ENCODE results near the gene ECI1. TPM values are rescaled to one million over a fixed set of nuclear protein-coding genes. Genes with fewer than 3 reads are reported as not detected.

ECI1 gene
- total and polyA plus RNA-seq, 2 of the 13 experiments (the other 11 are each of a cell fraction or from before 2014, with no cell fraction given) = 82.0 to 102 TPM

DNA sequence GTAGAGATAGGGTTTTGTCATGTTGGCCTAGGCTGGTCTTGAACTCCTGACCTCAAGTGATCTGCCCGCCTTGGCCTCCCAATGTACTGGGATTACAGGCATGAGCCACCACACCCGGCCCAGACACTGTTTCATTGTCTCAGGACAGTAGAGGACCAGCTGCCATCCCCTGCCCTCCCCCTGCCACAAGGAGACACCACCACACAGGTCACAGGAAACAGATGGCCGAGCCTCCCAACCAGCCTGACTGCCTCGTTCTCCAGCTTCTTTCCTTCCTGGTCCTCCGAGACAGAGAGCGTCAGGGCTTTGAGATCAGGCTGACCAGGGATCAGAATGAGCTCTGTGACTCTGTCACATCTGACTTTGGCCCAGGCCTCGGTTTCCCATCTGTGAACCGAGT lies 37.3 kb upstream of the ECI1 start:
- H3K27ac ChIP-seq (ENCODE audit: extremely low read length, insufficient read depth, low read length) = no peak overlapping the region
- in situ Hi-C loops (cut with HindIII; ENCODE audit: extremely low pct_ligation_motif_present, low pct_unique_long_range_greater_than_20kb) (no loop called here), intact Hi-C loops (cut with micrococcal nuclease; ENCODE audit: unreplicated experiment) (no loop called here)
- H3K79me2 ChIP-seq (ENCODE audit: insufficient read depth, low read length) = no peaks in the 10 kb centered on the region
- ATAC-seq (no peak), FAIRE-seq (no peak), DNase-seq (ENCODE audit: low spot score) (no peak)
- 21% methylated on average over 2 of the region's 8 CpGs for WGBS (ENCODE audit: low lambda C conversion rate)
- no peaks in the 10 kb centered on the region for H3K9me3 ChIP-seq (ENCODE audit: low read length)
- H4K20me1 ChIP-seq (ENCODE audit: insufficient read depth, low read length) = no peaks in the 10 kb centered on the region
- no peak overlapping the region for H2AFZ ChIP-seq (ENCODE audit: low read length)
- no peak overlapping the region for H3K4me2 ChIP-seq (ENCODE audit: low read depth, low read length)
- no peak overlapping the region for H3K9ac ChIP-seq (ENCODE audit: insufficient read depth, low read depth, low read length)
- no peak overlapping the region for H3K4me3 ChIP-seq (replicated peaks in 1 of 3; ENCODE audit: insufficient read depth in 1 of 3, low read depth in 2 of 3, low read length in 3 of 3)
- ChIA-PET CTCF (ENCODE audit: low intra/inter-chr PET ratio, low total read pairs) (no interaction called here), POLR2A (no interaction called here)
- no peaks in the 10 kb centered on the region for H3K4me1 ChIP-seq (ENCODE audit: insufficient read depth, low read length)
- H3K36me3 ChIP-seq (replicated peaks in 1 of 2; ENCODE audit: control insufficient read depth in 1 of 2, insufficient read depth in 2 of 2, low read length in 2 of 2) = no peaks in the 10 kb centered on the region
- peaks cover 20 to 61% of the 10 kb centered on the region in 2 experiments; a peak in 4 of 5 replicates for H3K27me3 ChIP-seq (ENCODE audit: control insufficient read depth in 1 of 2, insufficient read depth in 2 of 2, low read length in 2 of 2)
- BruUV-seq (replicated peaks) = no TSS peak
- TF ChIP-seq, protein P1, sequence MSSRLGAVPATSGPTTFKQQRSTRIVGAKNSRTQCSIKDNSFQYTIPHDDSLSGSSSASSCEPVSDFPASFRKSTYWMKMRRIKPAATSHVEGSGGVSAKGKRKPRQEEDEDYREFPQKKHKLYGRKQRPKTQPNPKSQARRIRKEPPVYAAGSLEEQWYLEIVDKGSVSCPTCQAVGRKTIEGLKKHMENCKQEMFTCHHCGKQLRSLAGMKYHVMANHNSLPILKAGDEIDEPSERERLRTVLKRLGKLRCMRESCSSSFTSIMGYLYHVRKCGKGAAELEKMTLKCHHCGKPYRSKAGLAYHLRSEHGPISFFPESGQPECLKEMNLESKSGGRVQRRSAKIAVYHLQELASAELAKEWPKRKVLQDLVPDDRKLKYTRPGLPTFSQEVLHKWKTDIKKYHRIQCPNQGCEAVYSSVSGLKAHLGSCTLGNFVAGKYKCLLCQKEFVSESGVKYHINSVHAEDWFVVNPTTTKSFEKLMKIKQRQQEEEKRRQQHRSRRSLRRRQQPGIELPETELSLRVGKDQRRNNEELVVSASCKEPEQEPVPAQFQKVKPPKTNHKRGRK (CRISPR knock-in tag; IDR thresholded peaks at IDR 0.05) = no peak
- no peak for TF ChIP-seq STAG1 (CRISPR knock-in tag; IDR thresholded peaks at IDR 0.05)
- TF ChIP-seq, protein P2, sequence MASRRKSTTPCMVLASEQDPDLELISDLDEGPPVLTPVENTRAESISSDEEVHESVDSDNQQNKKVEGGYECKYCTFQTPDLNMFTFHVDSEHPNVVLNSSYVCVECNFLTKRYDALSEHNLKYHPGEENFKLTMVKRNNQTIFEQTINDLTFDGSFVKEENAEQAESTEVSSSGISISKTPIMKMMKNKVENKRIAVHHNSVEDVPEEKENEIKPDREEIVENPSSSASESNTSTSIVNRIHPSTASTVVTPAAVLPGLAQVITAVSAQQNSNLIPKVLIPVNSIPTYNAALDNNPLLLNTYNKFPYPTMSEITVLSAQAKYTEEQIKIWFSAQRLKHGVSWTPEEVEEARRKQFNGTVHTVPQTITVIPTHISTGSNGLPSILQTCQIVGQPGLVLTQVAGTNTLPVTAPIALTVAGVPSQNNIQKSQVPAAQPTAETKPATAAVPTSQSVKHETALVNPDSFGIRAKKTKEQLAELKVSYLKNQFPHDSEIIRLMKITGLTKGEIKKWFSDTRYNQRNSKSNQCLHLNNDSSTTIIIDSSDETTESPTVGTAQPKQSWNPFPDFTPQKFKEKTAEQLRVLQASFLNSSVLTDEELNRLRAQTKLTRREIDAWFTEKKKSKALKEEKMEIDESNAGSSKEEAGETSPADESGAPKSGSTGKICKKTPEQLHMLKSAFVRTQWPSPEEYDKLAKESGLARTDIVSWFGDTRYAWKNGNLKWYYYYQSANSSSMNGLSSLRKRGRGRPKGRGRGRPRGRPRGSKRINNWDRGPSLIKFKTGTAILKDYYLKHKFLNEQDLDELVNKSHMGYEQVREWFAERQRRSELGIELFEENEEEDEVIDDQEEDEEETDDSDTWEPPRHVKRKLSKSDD (CRISPR knock-in tag; IDR thresholded peaks at IDR 0.05; ENCODE audit: low read depth) = no peak
- no peak for TF ChIP-seq ZNF143 (CRISPR knock-in tag; IDR thresholded peaks at IDR 0.05)
- TF ChIP-seq, protein P3, sequence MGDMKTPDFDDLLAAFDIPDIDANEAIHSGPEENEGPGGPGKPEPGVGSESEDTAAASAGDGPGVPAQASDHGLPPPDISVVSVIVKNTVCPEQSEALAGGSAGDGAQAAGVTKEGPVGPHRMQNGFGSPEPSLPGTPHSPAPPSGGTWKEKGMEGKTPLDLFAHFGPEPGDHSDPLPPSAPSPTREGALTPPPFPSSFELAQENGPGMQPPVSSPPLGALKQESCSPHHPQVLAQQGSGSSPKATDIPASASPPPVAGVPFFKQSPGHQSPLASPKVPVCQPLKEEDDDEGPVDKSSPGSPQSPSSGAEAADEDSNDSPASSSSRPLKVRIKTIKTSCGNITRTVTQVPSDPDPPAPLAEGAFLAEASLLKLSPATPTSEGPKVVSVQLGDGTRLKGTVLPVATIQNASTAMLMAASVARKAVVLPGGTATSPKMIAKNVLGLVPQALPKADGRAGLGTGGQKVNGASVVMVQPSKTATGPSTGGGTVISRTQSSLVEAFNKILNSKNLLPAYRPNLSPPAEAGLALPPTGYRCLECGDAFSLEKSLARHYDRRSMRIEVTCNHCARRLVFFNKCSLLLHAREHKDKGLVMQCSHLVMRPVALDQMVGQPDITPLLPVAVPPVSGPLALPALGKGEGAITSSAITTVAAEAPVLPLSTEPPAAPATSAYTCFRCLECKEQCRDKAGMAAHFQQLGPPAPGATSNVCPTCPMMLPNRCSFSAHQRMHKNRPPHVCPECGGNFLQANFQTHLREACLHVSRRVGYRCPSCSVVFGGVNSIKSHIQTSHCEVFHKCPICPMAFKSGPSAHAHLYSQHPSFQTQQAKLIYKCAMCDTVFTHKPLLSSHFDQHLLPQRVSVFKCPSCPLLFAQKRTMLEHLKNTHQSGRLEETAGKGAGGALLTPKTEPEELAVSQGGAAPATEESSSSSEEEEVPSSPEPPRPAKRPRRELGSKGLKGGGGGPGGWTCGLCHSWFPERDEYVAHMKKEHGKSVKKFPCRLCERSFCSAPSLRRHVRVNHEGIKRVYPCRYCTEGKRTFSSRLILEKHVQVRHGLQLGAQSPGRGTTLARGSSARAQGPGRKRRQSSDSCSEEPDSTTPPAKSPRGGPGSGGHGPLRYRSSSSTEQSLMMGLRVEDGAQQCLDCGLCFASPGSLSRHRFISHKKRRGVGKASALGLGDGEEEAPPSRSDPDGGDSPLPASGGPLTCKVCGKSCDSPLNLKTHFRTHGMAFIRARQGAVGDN (CRISPR knock-in tag; IDR thresholded peaks at IDR 0.05) = no peak
- TF ChIP-seq, protein P4, sequence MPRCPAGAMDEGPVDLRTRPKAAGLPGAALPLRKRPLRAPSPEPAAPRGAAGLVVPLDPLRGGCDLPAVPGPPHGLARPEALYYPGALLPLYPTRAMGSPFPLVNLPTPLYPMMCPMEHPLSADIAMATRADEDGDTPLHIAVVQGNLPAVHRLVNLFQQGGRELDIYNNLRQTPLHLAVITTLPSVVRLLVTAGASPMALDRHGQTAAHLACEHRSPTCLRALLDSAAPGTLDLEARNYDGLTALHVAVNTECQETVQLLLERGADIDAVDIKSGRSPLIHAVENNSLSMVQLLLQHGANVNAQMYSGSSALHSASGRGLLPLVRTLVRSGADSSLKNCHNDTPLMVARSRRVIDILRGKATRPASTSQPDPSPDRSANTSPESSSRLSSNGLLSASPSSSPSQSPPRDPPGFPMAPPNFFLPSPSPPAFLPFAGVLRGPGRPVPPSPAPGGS (CRISPR knock-in tag; IDR thresholded peaks at IDR 0.05) = no peak
- TF ChIP-seq, protein P5, sequence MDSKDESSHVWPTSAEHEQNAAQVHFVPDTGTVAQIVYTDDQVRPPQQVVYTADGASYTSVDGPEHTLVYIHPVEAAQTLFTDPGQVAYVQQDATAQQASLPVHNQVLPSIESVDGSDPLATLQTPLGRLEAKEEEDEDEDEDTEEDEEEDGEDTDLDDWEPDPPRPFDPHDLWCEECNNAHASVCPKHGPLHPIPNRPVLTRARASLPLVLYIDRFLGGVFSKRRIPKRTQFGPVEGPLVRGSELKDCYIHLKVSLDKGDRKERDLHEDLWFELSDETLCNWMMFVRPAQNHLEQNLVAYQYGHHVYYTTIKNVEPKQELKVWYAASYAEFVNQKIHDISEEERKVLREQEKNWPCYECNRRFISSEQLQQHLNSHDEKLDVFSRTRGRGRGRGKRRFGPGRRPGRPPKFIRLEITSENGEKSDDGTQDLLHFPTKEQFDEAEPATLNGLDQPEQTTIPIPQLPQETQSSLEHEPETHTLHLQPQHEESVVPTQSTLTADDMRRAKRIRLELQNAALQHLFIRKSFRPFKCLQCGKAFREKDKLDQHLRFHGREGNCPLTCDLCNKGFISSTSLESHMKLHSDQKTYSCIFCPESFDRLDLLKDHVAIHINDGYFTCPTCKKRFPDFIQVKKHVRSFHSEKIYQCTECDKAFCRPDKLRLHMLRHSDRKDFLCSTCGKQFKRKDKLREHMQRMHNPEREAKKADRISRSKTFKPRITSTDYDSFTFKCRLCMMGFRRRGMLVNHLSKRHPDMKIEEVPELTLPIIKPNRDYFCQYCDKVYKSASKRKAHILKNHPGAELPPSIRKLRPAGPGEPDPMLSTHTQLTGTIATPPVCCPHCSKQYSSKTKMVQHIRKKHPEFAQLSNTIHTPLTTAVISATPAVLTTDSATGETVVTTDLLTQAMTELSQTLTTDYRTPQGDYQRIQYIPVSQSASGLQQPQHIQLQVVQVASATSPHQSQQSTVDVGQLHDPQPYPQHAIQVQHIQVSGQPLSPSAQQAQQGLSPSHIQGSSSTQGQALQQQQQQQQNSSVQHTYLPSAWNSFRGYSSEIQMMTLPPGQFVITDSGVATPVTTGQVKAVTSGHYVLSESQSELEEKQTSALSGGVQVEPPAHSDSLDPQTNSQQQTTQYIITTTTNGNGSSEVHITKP (CRISPR knock-in tag; IDR thresholded peaks at IDR 0.05; ENCODE audit: low read depth) = no peak
- no peak for TF ChIP-seq ZSCAN21 (CRISPR knock-in tag; IDR thresholded peaks at IDR 0.05; ENCODE audit: borderline replicate concordance)

Measured in HepG2 (cell line).